NCI-H146 (cell line): ENCODE results near the gene DRICH1.
"Not testable (repeated sequence)": the region's sequence is repeated elsewhere in the genome, so short reads cannot be mapped to it uniquely, and the experiment has no call there.

Source experiments
- DNase-seq: peaks from one replicate; lab custom pipeline; 2025; lab: John Stamatoyannopoulos, UW

The DRICH1 gene

DNA sequence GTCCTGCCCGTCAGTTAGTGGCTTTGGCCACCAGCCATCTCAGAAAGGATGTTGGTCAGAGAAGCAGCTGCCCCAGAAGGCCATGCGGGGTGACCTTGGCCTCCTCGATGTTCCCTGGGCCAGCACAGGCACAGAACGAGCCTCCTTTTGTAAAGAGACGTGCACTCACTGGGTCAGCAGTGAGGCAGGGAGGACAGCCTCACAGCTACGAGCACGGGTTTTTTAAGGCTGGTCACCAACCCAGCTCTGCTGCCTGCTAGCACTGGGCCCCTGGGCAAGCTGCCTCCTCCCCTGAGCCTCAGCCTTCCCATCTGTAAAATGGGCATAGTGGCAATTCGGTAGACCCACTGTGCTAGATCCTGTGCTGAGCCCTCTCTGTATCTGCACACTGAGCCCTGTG is 62.8 kb downstream of the DRICH1 start:
- DNase-seq = no peak

DNA sequence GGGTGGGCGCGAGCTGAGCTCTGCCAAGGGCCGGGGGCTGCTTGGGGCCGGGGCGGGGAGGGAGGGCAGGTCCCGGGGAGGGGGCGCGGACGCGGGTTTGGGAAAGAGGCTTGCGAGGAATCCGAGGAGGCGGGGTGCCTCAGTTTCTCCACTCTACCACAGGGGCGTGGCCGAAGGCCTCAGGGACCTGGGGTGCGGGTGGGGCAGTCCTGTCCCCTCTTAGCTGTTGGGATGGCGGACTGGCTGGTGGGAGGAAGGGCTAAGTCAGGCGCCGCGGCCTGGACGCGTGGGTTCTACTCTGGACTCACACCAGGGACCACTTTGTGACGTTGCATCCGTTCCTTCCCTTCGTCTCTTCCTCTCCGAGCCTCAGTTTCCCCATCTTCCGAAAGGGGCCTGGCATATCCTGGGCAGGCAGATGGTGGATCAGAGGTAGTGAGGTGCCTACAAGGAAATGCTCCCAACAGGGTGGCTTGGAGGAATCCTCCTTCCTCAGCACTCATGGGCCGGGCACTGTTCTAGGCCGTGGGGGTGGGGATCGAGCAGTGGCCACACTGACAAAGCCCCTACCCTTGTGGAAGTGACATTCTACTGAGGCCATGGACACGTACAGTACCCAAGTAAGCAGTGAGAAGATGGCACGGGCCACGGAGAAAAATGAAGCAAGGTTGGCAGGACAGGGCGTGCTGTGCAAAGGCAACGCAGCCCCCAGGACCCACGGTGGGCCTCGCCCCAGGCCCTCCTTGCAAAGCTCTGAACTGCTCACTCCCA is 65.2 kb downstream of the DRICH1 start:
- DNase-seq = no peak

DNA sequence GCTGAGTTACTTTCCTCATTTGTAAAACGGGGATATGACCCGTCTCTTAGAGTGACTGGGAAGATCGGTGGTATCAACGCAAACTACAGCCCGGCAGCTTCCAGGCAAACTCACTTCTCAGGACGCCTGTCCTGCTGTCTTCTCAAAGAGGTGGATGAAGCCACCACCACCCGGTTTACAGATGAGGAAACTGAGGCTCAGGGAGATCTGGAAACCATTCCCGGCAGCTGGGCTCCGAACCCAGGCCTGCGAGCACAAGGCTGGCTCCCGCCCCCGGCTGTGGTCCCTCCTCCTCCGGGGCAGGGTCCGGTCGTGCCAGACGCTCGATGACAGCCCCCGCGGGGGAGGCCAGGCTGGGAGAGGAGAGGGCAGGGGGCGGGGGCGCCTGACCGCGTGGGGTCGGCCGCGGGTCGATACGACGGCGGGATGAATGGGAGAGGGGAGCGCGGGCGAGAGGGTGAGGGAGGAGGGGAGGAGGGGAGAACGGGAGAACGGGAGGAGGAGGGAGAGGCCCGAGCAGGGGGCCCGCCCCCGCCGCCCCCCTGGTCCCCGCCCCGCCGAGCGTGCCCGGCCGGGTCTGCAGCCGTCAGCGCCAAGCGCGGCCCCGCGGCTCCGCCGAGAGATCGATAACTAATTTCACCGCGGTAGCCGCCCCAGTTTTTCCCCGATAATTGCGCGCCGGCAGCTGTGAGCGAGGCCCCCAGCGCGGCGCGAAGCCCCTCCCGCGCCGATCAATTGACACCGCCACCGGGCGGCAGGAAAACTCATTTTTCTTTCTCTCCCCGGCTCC is 66.0 kb downstream of the DRICH1 start:
- peak; percentile 68 for DNase-seq

DNA sequence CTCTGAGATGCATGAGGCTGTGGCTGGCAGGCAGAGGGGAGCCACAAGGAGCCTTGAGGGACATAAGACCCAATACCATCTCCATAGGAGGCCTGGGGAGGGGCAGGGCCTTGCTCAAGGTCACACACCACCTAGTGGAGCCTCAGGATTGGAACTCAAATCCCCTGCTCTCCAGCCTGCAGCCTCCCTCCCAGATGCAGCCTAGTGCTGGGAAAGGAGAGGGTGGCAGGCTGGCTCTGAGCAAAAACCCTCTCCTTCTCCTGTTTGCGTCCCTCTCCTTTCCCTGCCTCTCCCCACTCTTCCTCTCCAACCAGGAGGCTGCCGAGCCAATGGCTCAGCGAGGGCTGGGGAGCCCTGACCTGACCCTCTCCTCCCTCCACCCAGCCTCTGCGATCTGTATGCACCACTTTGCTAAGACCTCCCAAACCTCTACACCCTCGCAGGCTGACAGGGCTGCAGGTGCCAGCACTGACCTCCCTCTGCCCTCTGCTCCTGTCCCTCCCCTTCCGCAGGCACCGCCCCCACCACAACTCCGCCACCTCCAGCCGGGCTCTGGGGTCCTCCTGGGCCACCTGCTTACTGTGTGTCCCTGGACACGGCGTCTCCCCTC is 66.7 kb downstream of the DRICH1 start:
- peak; percentile 55 for DNase-seq

DNA sequence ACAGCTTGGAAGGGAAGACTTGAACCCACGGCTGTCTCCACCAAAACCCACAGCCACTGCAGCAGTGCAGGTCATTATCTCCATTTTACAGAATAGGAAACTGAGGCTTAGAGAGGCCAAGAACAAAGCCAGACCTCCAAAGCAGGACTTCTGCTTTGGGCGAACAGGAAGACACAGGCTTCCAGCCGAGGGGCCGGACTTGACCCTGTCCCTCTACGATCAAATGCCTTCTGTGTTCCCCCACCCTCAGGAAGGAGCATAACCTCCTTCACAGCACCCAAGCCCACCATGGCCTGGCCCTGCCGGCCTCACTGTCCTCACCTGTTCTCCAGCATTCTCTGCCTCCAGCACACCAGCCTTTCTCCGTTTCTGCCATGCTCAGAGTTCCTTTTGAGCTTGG is 67.8 kb downstream of the DRICH1 start:
- no peak for DNase-seq

DNA sequence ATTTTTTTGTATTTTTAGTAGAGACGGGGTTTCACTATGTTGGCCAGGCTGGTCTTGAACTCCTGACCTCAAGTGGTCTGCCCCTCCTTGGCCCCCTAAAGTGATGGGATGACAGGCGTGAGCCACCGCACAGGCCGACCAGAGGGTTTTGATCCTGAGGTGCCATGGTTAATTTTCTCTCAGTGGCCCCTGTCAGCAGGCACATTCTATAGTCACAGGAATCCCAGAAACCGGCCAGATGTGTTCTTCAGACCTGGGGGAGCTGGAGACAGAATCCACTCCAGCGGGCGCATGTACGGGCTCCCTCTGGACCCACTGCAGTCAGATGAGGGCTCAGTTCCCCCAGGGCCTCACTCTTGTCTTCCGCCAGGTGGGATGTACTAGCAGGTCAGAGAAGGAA is 69.0 kb downstream of the DRICH1 start:
- DNase-seq = no peak

DNA sequence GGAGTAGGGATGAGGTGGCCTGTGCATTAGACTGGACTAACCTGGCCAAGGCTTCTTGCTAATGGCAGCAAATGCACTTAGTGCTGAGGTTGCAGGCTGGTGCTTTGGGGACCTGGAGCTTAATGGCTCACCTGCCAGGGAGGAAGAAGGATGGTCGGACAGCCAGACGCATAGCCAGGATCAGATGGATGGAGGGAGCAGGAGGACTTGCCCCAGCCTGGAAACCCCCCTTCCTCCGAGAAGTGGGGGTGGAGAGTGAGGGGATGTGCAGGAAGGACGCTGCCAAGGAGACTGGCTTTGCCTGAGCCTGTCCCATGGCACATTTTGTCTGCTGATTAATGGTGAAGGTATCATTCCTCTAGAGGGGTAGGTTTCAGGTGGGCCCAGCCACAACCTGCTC is 69.9 kb downstream of the DRICH1 start:
- DNase-seq = no peak

DNA sequence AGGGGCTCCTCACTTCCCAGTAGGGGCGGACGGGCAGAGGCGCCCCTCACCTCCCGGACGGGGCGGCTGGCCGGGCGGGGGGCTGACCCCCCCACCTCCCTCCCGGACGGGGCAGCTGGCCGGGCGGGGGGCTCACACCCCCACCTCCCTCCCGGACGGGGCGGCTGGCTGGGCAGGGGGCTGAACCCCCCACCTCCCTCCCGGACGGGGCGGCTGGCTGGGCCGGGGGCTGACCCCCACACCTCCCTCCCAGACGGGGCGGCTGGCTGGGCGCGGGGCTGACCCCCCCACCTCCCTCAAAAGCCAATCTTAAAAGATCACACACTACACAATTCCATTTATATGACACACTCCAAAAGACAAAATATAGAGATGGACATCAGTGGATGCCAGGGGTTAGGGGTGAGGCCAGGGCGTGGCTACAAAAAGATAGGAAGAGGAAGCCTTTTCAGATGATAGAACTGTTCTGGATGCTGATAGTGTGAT is 71.1 kb downstream of the DRICH1 start:
- not testable (repeated sequence) for DNase-seq

DNA sequence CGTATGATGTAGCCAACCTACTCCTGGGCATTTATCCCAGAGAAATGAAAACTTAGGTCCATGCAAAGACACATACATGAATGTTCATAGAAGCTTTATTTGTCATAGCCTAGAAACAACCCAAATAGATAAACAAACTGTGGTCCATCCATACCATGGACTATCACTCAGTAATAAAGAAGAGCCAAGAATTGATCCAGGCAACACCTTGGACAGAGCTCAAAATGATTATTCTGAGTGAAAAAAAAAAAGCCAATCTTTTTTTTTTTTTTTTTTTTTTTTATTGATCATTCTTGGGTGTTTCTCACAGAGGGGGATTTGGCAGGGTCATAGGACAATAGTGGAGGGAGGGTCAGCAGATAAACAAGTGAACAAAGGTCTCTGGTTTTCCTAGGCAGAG is 71.9 kb downstream of the DRICH1 start:
- not testable (repeated sequence) for DNase-seq
